GM03348 (cell line): ENCODE measurements around the gene MIEF1.

Source experiments
- DNase-seq: peaks from one replicate; pipeline ENCODE4 v3.0.0; 2012; ENCODE audit warnings: low spot score

Gene MIEF1

DNA sequence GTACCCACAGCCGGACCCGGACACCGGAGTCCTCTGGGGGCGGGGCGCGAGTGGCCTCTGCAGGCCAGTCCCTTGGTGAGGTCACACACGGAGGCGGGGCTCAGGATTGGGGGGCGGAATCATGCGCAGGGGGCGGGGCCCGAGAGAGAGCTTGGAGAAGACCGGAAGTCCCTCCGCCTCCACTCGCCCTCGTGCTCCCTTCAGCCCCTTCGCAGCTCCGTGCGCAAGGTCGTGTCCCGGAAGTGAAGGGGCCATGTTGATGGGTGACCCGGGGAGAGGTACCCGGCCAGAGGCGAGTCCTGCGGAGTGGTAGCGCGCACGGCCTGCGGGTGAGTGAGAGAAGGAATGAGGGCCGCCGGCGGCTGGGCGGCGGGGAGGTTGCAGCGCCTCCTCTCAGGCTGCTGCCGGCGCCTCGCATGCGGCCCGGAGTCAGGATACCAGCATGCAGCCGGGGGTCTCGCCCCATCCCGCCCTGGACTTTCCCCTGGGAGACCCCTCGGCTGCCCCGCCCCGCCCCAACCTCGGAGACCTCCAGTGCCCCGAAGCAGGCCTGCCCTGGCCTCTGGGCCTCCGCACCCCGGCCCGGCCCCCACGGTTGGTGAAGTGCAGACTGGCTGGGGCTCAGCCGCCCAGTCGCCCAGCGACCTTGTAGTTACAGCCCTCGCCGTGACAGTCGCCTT lies at the start of gene MIEF1:
Gene MIEF1, plus strand, starts transcription at position 182 of the 680 bp plus-strand sequence. CDS start 9,005 bp downstream, outside the sequence.
- DNase-seq, result peak; percentile 98

DNA sequence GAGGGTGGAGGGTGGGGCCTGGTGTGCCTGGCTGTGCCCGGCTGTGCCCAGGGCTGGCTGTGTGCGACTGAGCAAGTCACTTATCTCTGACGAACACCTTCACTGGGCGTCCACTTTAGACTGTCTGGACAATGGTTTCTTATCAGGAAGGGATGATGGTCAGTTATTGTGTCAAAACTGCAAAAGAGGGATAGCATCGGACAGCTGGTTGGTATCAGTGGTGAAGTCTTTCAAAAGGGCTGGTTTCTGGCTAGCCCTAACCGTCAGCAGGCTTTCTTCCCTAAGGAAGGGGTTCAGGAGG lies 49.4 kb upstream of the MIEF1 start:
- no peak for DNase-seq

DNA sequence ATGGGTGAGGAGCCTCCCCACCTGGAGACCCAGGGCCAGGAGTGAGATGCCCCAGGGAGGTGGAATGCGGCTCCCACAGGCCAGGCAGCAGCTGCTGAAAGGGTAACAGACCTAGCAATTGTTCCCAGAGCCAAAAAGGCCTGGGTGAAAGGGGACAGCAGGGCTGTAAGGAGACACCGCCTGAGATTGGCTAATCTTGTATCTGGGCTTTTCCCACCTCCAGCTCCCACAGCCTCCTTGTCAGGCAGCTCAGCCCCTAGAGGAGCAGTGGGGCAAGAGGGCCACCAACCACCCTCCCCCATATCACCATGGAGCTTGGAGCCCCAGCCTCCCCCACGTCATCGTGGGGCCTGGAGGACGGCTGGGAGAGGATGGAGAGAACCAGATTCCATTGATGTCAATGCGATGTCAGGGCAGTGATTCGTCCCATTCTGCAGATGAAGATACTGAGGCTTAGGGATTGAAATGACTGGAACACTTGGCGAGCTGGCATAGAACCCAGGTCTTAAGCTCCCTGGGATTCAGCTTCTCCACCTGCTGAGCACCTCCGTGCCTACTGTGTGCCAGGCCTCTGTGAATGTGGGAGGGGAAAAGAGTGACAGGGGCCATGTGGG lies 48.2 kb upstream of the MIEF1 start:
- no peak for DNase-seq

DNA sequence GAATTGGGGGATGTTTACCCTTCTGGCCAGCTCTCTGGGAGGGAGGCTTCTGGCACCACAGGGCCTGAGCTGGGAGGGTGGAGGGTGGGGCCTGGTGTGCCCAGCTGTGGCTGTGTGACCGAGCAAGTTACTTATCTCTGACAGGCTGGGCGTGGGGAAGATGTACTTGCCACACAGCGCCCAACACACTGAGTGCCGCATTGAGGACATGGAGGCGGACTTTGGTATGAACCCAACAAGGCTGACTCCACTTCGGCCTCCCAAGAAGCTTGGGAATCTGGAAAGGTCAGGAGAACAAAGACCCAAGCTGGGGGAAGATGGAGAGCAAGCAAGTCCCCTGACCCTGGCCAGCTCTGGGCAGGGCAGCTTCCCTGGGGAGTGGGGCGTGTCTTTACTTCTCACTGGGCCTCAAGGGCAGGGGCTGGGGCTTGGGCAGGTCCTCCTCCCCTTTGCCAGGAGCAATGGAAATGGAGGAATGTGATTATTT lies 47.7 kb upstream of the MIEF1 start:
- no peak for DNase-seq

DNA sequence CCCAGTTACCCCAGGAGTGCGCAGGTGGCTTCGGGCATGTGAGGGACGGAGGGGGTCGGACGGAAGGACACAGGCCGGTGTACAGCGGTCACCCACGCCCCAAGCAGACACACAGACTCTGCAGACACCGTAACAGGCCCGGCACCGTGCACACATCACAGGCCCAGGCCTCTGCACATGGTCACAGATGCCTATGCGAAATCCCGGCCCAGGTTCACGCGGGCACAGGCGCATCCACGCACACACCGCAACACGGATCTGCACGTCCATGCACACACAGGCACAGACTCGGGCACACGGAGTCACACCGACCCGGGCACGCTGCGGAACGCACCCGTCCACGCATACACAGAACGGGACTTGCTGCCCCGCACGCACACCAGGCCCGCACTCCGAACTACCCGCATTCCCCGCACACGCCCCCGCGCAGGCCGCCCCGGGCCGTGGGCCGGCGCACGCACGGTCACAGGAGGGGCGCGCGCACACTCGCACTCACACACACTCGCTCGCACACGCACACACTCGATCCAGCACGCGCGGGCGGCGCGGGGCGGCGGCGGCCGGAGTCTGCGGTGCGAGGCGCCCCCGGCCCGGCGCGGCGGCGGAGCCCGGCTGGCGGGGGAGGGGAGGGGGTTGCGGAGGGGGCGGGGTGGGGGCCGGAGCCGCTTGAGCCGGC lies 45.4 kb upstream of the MIEF1 start, which contains the start of gene MGAT3:
Gene MGAT3, plus strand, starts transcription at position 491 of the 676 bp plus-strand sequence. CDS start 30,336 bp downstream, outside the sequence.
- DNase-seq, result no peak

DNA sequence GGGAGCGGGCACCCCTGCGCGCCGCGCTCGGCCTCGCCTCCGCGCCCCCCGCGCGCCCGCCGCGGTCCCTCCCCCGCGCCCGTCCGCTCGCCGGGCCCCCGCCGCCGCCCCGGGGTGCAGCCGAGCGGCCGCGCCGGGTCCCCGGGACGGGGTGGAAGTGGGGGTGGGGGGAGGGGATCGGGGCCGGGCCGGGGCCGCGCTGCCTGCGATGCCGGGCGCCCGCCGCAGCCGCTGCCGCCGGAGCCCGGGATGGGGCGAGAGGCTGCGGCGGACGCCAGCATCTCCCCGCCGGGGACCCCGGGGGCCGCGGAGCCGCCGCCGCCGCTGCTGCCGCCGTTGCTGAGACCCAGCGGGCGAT lies 44.9 kb upstream of the MIEF1 start:
- peak; percentile 45 for DNase-seq

DNA sequence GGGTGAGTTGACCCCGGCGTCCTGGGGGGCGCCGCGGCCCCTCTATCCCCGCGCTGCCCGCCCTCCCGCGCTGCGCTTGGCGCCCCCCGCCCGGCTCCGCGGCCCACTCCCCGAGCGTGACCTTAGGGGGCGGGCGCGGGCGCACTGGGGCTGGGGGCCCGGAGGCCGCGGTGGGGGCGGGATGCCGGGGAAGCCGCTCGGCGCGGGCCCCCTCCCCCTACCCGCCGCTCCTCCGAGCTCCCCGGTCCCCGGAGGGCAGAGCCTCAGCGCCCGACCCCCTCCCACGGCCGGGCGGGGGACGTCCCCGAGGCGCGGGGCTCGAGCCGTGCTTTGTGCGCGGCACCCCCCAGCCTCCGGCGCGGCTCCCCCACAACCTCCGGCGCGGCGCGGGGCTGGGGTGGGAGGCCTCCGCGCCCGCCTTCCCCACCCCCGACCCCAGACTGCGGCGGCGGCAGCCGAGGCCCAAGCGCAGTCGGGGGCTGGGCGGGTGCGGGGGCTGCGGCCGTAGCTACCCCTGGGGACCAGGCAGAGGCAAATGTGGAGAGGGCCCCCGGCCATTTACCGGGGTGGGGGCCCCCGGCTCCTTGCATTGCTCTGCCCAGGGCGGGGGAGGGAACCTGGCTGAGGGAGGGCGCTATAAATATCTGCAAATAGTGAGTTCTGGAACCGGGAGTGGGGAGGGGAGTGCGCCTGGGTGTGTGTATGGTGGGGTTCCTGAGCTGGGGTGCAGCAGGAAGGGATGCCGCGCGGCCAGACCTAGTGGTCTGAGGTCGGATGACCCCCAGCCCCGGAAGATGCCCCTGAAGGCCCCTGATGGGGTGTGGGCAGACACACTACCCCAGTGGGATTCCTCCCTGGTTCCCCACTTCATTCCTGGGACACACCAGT lies 44.3 kb upstream of the MIEF1 start:
- DNase-seq, result no peak

DNA sequence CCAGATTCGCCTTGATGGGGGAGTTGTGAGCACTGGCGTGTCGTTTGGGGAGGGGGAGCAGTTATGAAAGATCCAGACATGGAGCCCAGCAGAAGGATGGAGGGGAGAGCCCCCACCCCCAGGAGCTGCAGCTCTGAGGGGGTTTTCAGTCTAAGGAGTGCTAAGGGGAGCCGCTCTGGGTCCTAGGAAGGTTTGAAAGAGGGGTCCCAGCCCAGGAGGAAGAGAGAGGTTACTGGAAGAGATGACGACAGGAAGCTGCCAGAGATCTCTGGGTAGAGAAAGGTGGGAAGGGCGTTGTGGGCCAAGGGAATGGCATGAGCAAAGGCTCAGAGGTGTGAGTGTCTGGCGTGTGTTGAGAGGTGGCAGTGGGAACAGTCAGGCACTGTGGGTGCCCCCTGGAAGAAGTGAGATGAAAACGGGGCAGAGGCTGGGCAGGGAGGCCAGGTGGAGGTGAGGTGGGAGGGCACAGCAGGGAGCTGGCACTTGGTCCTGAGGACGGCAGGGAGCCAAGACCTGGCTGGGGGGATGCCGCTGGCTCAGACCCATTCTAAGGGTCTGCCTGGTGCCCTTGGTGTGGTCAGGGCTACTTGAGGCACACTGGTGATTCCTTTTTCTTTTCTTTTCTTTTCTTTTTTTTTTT lies 43.5 kb upstream of the MIEF1 start:
- DNase-seq, result no peak

DNA sequence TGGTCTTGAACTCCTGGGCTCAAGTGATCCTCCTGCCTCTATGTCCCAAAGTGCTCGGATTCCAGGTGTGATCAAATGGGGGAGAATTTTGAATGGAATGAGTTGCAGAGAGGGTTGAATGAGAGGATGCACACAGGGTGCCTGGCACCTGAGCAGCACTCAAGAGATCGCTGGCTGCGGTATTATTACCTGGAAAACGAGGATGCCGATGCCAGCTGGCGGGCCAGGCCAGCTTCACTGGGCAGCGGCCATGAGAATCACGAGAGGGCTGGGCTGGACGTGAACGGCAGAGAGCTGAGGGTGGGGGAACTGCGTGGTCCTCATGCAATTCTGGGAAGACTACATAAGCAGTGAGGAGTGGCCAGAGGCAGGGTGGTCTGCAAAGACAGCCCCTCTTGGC lies 42.4 kb upstream of the MIEF1 start:
- DNase-seq, result no peak

DNA sequence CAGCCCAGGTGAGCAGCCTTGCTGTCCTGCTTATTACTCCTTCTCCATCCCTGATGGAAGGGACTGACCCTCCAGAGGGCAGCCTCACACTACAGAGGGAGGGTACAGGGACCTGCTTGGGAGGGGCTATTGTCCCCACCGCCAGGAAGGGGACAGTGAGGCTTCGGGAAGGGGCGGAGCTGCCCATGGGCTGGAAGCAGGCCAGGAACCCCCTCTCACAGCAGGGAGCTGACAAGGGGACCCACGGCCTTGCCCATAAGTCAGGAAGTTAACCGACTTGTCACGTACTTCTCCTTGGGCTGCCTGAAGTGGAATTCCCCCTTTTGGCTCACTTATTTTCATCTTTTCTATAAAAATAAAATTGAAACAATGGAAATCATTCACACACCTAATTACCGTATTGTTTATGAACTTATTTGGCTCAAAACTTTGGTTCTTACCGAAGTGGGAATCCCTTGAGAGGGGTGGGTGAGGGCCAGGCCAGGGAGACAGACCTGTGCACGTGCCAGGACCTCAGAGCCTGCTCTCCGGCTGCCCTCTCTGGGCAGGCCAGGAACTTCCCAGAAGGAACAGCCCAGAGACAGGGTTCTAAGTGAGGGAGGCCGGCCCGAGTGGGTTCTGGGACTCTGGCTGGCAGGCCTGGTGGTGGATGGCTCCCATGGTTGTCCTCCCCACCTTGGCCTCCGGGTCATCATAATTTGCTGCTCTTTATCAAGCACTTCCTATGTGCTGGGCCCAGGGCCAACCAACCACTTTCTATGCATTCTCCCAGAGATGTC lies 39.5 kb upstream of the MIEF1 start:
- DNase-seq, result no peak

DNA sequence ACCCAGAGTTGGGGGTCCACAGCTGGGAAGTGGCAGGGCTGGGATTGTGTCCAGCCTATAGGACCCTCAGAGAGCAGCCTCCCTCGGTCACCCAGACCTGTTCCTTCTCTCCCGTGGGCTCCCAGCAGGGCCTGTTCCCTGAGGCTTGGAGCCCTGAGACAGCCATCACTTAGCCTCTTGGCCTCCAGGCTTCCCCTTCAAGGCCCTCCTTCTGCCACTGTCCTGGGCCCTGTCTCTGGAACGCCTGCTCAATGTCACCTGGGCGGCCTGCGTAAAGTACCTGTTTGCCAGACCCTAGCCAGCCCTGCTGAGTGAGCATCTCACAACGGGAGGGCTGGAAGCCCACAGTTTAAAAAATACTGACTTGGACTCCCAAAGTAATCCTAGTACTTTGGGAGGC lies 38.8 kb upstream of the MIEF1 start:
- DNase-seq, result no peak

DNA sequence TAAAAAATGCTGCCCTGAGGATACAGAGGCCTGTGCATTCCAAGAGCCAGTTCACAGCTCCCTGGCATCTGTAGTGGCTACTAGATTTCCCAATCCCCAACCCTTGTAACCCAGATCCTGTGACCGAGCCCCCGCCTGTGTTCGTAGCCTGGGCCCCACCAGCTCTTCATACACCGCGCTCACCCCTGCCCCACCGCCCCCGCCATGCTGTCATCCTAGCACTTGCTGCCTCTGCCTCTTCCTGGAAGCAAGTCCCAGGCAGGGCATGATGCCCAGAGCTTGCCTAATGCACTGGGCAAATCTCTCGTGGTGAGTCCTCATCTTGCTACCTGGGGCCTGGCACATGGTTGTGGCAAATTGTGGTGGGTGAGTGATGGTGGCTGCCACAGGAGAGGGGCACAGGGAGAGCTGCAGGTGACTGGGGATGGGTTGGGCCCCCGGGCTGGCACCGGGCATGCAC lies 38.1 kb upstream of the MIEF1 start:
- peak; percentile 37 for DNase-seq

DNA sequence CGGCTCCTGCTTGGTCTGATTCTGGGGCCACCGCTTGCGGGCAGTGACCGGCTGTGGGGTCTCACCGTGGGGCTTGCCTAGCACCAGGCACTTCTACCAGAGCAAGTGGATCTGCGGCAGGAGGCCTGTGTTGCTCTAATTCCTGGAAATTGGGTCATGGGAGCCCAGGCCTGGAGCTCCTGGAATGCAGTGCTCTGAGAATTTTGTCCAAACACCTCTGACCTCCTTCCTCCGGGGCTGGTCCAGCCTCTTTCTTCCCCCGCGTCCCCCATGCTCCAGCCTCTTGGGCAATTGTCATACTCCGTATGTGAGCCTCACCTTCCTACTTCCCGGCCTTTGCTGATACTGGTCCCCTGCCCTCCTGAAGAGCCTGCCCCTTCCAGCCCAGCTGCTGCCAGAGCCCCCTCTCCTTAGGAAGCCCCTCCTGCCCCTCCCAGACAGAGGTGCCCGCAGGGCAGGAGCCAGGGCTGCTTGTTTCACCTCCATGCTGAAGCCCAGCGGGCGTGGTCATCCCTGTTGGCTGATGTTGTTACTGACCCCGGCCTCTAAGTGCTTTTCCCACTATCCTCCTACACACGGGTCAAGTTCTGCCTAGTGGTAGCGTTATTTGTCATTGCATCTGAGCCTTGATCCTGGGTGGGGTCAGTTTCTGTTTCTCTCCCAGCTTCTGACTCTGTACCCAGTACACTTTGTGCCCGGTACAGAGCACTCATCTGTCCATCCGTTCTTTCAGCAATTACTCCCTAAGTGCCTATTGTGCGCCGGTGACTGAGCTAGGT lies 35.7 kb upstream of the MIEF1 start:
- DNase-seq, result no peak

DNA sequence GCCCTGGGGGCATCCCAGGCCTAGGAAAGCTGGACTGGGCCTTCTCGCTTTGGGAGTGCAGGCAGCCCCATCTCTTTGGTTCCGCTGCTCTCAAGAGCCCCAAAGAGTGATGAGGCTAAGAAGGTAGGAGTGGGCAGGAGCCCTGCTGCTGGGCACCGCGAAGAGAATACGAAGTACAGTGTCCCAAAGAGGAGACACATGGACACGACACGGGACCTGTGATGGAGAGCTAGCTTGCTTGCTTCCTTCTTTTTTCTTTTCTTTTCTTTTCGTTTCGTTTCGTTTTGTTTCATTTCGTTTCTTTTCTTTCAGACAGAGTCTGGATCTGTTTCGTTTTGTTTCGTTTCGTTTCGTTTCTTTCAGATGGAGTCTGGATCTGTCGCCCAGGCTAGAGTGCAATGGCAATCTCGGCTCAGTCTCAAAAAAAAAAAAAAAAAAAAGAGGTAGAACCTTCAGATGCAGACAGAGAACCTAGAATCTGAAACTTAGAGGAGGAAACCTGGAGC lies 34.6 kb upstream of the MIEF1 start:
- no peak for DNase-seq

DNA sequence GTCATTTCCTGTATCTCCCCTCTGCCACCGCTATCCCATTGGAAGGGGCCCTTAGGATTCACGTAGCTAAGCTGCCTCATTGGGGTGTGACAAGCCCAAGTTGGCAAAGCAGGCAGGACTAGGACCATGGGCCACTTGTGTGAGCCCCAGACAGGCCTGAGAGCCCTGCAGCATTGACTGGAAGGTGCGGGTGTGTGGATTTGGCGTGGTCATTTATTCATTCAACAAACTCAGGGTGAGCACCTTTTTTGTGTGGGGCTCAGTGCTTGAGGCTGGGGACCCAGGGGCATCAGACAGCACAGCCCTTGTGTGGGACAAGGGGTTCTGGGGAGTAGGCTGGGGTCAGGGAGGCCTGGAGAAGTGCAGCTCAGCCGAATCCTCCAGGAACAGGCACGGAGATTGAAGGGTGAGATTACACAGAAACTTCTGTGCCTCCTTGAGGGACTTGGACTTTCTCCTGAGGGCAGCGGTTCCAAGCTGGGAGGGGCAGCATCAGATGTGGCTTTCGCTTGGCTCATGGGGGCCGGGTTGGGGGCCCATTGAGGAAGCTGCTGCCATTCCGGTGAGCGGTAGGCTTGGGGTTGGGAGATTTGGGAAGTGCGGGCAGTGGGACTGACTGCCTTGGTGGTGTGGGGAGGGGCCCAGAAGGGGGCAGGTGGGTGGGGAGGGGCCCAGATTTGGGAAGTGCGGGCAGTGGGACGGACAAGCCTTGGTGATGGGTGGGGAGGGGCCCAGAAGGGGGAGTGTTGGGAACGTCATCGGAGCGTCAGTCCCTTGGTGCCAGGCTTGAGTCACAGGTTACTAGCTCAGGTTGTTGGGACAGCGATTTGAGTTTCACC lies 33.4 kb upstream of the MIEF1 start:
- no peak for DNase-seq

DNA sequence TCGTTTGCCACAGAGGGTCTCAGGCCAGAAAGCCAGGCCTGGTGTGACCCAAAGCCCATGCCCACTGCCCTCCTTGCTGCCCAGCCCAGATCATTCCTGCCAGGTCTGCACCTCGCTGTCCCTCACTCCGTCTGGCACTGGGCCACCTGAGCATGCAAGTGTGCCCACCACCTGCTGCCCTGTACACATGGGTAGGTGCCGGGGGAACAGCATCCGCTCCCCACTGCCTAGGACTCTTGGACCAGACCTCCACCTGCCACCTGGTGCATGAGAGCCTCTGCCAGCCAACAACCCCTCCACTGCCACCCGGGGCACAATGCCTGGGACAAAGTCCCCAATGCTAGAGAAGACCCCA lies 32.8 kb upstream of the MIEF1 start:
- DNase-seq, result no peak

DNA sequence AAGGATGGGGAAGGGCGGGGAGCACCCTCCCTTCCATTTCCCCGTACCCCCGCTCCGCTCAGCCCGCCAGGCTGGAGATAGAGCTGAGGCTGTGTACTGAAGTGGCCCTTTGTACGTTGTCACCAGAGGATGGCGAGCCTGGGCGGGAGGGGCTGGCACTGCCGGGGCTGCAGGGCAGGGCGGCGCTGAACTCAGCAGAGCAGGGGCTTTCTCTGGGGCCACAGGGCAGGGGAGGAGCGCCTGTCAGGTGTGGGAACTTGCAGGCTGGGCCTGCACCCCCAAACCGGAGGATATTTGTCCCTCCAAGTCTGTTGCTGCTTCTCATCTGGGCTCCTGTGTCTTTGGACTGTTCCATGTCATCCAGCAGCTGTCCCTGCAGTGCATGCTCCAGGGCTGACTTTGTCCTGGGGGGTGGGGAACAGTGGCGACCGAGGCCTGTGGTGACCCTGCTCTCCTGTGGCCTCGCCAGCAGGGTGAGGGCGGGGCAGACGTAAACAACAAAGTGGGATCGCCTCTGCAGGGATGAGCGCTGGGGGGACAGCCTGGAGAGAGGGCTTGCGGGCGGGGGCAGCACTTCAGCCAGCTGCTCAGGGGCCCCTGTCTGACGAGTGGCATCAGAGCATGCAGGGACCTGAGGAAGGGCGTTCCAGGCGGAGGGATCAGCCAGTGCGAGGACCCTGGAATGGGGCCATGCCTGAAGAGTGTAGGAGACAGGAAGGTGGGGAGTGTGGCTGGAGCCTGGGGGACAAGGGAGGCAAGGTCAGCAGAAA lies 32.2 kb upstream of the MIEF1 start:
- no peak for DNase-seq
